CD4-positive, alpha-beta memory T cell (primary cell): ENCODE measurements around the gene TRIM32. TPM values are rescaled to one million over a fixed set of nuclear protein-coding genes. Genes with fewer than 3 reads are reported as not detected.
"Not testable (repeated sequence)": the region's sequence is repeated elsewhere in the genome, so short reads cannot be mapped to it uniquely, and the experiment has no call there.

ENCODE experiments used
- CTCF ChIA-PET: fragments of 350-600 bp; sonication (Branson Sonifier 250); formaldehyde crosslinking; loops from one replicate; lab custom pipeline; 2021; ENCODE audit warnings: inconsistent platforms; ENCODE audit not compliant: partially characterized antibody; lab: Charles Lee
- POLR2A ChIA-PET: fragments of 350-600 bp; sonication (Branson Sonifier 250); formaldehyde crosslinking; loops from one replicate; lab custom pipeline; 2021; ENCODE audit not compliant: partially characterized antibody; lab: Charles Lee
- DNase-seq, 5 donors: peaks; one replicate each; pipeline versions ENCODE4 v3.0.0 to v3.0.0-alpha.2; 2020 to 2022; ENCODE audit warnings: mixed read lengths in 1 of 5
- H3K27ac ChIP-seq: one replicate; pipeline ENCODE4 v1.7.0; 2013; ENCODE audit warnings: low read depth, low read length
- H3K27me3 ChIP-seq: 2 replicates; pipeline ENCODE4 v1.7.0; 2013; ENCODE audit warnings: mild to moderate bottlenecking, low read length, moderate library complexity; ENCODE audit not compliant: insufficient read depth
- H3K36me3 ChIP-seq: 2 replicates; pipeline ENCODE4 v1.7.0; 2013; ENCODE audit warnings: mild to moderate bottlenecking, low read length, moderate library complexity; ENCODE audit not compliant: insufficient read depth
- H3K4me1 ChIP-seq: 2 replicates; pipeline ENCODE4 v1.7.0; 2013; ENCODE audit warnings: mild to moderate bottlenecking, low read length, moderate library complexity; ENCODE audit not compliant: insufficient read depth
- H3K4me3 ChIP-seq, 2 donors: one replicate each; pipeline ENCODE4 v1.7.0; 2013; ENCODE audit warnings: low read length in 2 of 2, mild to moderate bottlenecking in 1 of 2
- H3K9me3 ChIP-seq, 2 donors: one replicate each; pipeline ENCODE4 v1.7.0; 2013; ENCODE audit warnings: low read length in 2 of 2, control low read depth in 1 of 2; ENCODE audit not compliant: control insufficient read depth in 1 of 2
- H3K27ac Mint-ChIP-seq, 7 donors: one replicate each; pipeline ENCODE4 v1.8.0; 2020 to 2021; ENCODE audit warnings: mixed read lengths in 7 of 7, mild to moderate bottlenecking in 6 of 7, inconsistent platforms in 3 of 7, moderate library complexity in 3 of 7
- H3K27me3 Mint-ChIP-seq, 2 donors: one replicate each; pipeline ENCODE4 v1.8.0; 2020 to 2021; ENCODE audit warnings: mixed read lengths in 2 of 2
- H3K36me3 Mint-ChIP-seq, 2 donors: one replicate each; pipeline ENCODE4 v1.8.0; 2020 to 2021; ENCODE audit warnings: mixed read lengths in 2 of 2, inconsistent platforms in 1 of 2, mild to moderate bottlenecking in 1 of 2
- H3K4me1 Mint-ChIP-seq, 4 donors: one replicate each; pipeline ENCODE4 v1.8.0; 2020 to 2021; ENCODE audit warnings: mixed read lengths in 4 of 4, mild to moderate bottlenecking in 1 of 4
- H3K4me3 Mint-ChIP-seq, 8 donors: one replicate each; pipeline ENCODE4 v1.8.0; 2020 to 2021; ENCODE audit warnings: mixed read lengths in 8 of 8, mild to moderate bottlenecking in 7 of 8, moderate library complexity in 6 of 8, inconsistent platforms in 3 of 8
- H3K9me3 Mint-ChIP-seq, 8 donors: one replicate each; pipeline ENCODE4 v1.8.0; 2020 to 2021; ENCODE audit warnings: mixed read lengths in 8 of 8, mild to moderate bottlenecking in 5 of 8, inconsistent platforms in 3 of 8, moderate library complexity in 1 of 8
- intact Hi-C: fragments of 100-400 bp; cut with micrococcal nuclease; formaldehyde crosslinking; loops from one replicate; pipeline ENCODE4 v1.15.1; 2023
- polyA plus RNA-seq, 2 donors: library from polyadenylated mRNA; unstranded; fragments of 300-500 nt; fragmentation: Illumina TruSeq; gene quantifications; one replicate each; pipeline ENCODE4 v1.2.3, GENCODE V29; 2021
- total RNA-seq, 2 experiments: library from RNA; stranded (reverse); gene quantifications; one replicate each; pipeline ENCODE4 v1.2.3, GENCODE V29; 2021

TRIM32 gene
- total and polyA plus RNA-seq, 4 experiments from 2014 or later = 15.5 to 22.1 (median 19.4) TPM

GRCh38 chr9:116689486-116690032, 2.5 kb downstream of the TRIM32 start:
- Mint-ChIP-seq H3K27ac (peak overlapping the region in 3 of 7 donors; percentile 1 to 42 (median 32)), H3K4me1 (peaks cover 64 to 89% (median 72%) of the 10 kb centered on the region in 4 donors), H3K4me3 (peak overlapping the region in 7 of 8 donors; percentile 41 to 98 (median 86)), H3K36me3 (peaks cover 0 to 10% of the 10 kb centered on the region in 2 donors), H3K9me3 (peaks cover 0 to 1% (median 0%) of the 10 kb centered on the region in 8 donors), H3K27me3 (no peaks in the 10 kb centered on the region)
- peaks cover 75% of the 10 kb centered on the region for H3K4me1 ChIP-seq
- no peak overlapping the region for H3K27ac ChIP-seq
- no peaks in the 10 kb centered on the region for H3K27me3 ChIP-seq
- ChIA-PET POLR2A (interaction anchor here (2.1 to 3.6 kb wide), 2 partner anchors 9 to 12 kb away, joined by 6 to 19 read pairs; no protein-coding TSS in a partner anchor), CTCF (interaction anchor here (1.2 kb wide), 1 partner anchor 48 kb away, joined by 4 read pairs; no protein-coding TSS in a partner anchor)
- H3K36me3 ChIP-seq = no peaks in the 10 kb centered on the region
- no peak overlapping the region for H3K4me3 ChIP-seq
- no peak for DNase-seq
- no peaks in the 10 kb centered on the region for H3K9me3 ChIP-seq
- intact Hi-C loops = no loop called here

- H3K27me3 Mint-ChIP-seq, H3K27ac ChIP-seq, H3K36me3 ChIP-seq, CTCF ChIA-PET, H3K36me3 Mint-ChIP-seq, intact Hi-C loops, H3K4me3 ChIP-seq, H3K9me3 Mint-ChIP-seq, H3K27me3 ChIP-seq, DNase-seq, H3K9me3 ChIP-seq: not testable (repeated sequence)
- POLR2A ChIA-PET = interaction anchor here (2.1 kb wide), 1 partner anchor 10 kb away, joined by 6 read pairs; no protein-coding TSS in a partner anchor
- H3K4me3 Mint-ChIP-seq = peak overlapping the region in 1 of 8 donors; percentile 21
- peak overlapping the region in 1 of 7 donors; percentile 29 for H3K27ac Mint-ChIP-seq
- peaks cover 74% of the 10 kb centered on the region for H3K4me1 ChIP-seq
- H3K4me1 Mint-ChIP-seq = peaks cover 67 to 91% (median 80%) of the 10 kb centered on the region in 4 donors
These were observed 3.7 kb downstream of the TRIM32 start for GRCh38 chr9:116690805-116691204.

- Histone ChIP-seq H3K9me3 (no peaks in the 10 kb centered on the region), H3K27ac (no peak overlapping the region), H3K27me3 (no peaks in the 10 kb centered on the region), H3K4me1 (peaks cover 66% of the 10 kb centered on the region), H3K4me3 (no peak overlapping the region), H3K36me3 (no peaks in the 10 kb centered on the region)
- Mint-ChIP-seq H3K9me3 (no peaks in the 10 kb centered on the region), H3K36me3 (peaks cover 7 to 11% of the 10 kb centered on the region in 2 donors), H3K4me1 (peaks cover 65 to 87% (median 79%) of the 10 kb centered on the region in 4 donors), H3K27me3 (no peaks in the 10 kb centered on the region), H3K27ac (peak overlapping the region in 2 of 7 donors; percentile 49 to 69), H3K4me3 (peak overlapping the region in 2 of 8 donors; percentile 17 to 18)
- intact Hi-C loops = no loop called here
- DNase-seq = no peak
- ChIA-PET POLR2A (no interaction called here), CTCF (no interaction called here)
These were observed 4.5 kb downstream of the TRIM32 start for GRCh38 chr9:116691607-116692006.

GRCh38 chr9:116692616-116693015, 5.5 kb downstream of the TRIM32 start:
- Histone ChIP-seq H3K4me3 (no peak overlapping the region), H3K36me3 (peaks cover 2% of the 10 kb centered on the region), H3K4me1 (peaks cover 62% of the 10 kb centered on the region), H3K9me3 (no peaks in the 10 kb centered on the region), H3K27me3 (no peaks in the 10 kb centered on the region), H3K27ac (no peak overlapping the region)
- Mint-ChIP-seq H3K4me1 (peaks cover 64 to 84% (median 76%) of the 10 kb centered on the region in 4 donors), H3K27me3 (no peaks in the 10 kb centered on the region), H3K9me3 (no peaks in the 10 kb centered on the region), H3K36me3 (peaks cover 14 to 15% of the 10 kb centered on the region in 2 donors), H3K27ac (peak overlapping the region in 5 of 7 donors; percentile 2 to 84 (median 59)), H3K4me3 (peak overlapping the region in 4 of 8 donors; percentile 51 to 74 (median 62))
- intact Hi-C loops = no loop called here
- ChIA-PET CTCF (interaction anchor here (1.0 kb wide), 1 partner anchor 8 kb away, joined by 3 read pairs; no protein-coding TSS in a partner anchor), POLR2A (no interaction called here)
- DNase-seq = no peak

- no peaks in the 10 kb centered on the region for H3K9me3 ChIP-seq
- peaks cover 60 to 78% (median 70%) of the 10 kb centered on the region in 4 donors for H3K4me1 Mint-ChIP-seq
- ChIA-PET CTCF (interaction anchor here (0.9 to 1.0 kb wide), 2 partner anchors 9 to 32 kb away, joined by 3 to 5 read pairs; no protein-coding TSS in a partner anchor), POLR2A (no interaction called here)
- H3K27me3 ChIP-seq = no peaks in the 10 kb centered on the region
- H3K27ac Mint-ChIP-seq = peak overlapping the region in 3 of 7 donors; percentile 2 to 58 (median 6)
- H3K4me3 ChIP-seq = no peak overlapping the region
- no peak overlapping the region for H3K27ac ChIP-seq
- no peaks in the 10 kb centered on the region for H3K27me3 Mint-ChIP-seq
- H3K9me3 Mint-ChIP-seq = no peaks in the 10 kb centered on the region
- H3K4me1 ChIP-seq = peaks cover 56% of the 10 kb centered on the region
- peaks cover 9% of the 10 kb centered on the region for H3K36me3 ChIP-seq
- no peak for DNase-seq
- no peak overlapping the region for H3K4me3 Mint-ChIP-seq
- H3K36me3 Mint-ChIP-seq = peaks cover 21 to 22% of the 10 kb centered on the region in 2 donors
- intact Hi-C loops = no loop called here
These were observed 6.2 kb downstream of the TRIM32 start for GRCh38 chr9:116693233-116693731.

GRCh38 chr9:116694785-116695291, 7.7 kb downstream of the TRIM32 start:
- POLR2A ChIA-PET = no interaction called here

GRCh38 chr9:116695438-116695837, 8.3 kb downstream of the TRIM32 start:
- Mint-ChIP-seq H3K27me3 (no peaks in the 10 kb centered on the region), H3K9me3 (no peaks in the 10 kb centered on the region), H3K36me3 (peaks cover 42 to 44% of the 10 kb centered on the region in 2 donors), H3K4me3 (no peak overlapping the region), H3K4me1 (peaks cover 50 to 69% (median 59%) of the 10 kb centered on the region in 4 donors), H3K27ac (peak overlapping the region in 1 of 7 donors; percentile 3)
- Histone ChIP-seq H3K27ac (no peak overlapping the region), H3K9me3 (no peaks in the 10 kb centered on the region), H3K4me3 (no peak overlapping the region), H3K27me3 (no peaks in the 10 kb centered on the region), H3K4me1 (peaks cover 40% of the 10 kb centered on the region), H3K36me3 (peaks cover 22% of the 10 kb centered on the region)
- intact Hi-C loops = no loop called here
- DNase-seq = no peak
- ChIA-PET POLR2A (no interaction called here), CTCF (no interaction called here)

More at GRCh38 chr9:116694785-116695291, 7.7 kb downstream of the TRIM32 start:
- Histone ChIP-seq H3K36me3 (peaks cover 22% of the 10 kb centered on the region), H3K4me3 (no peak overlapping the region), H3K4me1 (peaks cover 40% of the 10 kb centered on the region), H3K9me3 (no peaks in the 10 kb centered on the region), H3K27me3 (no peaks in the 10 kb centered on the region), H3K27ac (no peak overlapping the region)
- Mint-ChIP-seq H3K4me1 (peaks cover 48 to 69% (median 60%) of the 10 kb centered on the region in 4 donors), H3K36me3 (peaks cover 36 to 38% of the 10 kb centered on the region in 2 donors), H3K4me3 (peak overlapping the region in 1 of 8 donors; percentile 17), H3K27ac (no peak overlapping the region), H3K27me3 (no peaks in the 10 kb centered on the region), H3K9me3 (no peaks in the 10 kb centered on the region)
- DNase-seq = no peak
- intact Hi-C loops = no loop called here
- CTCF ChIA-PET = no interaction called here
